ENCODE results near the gene EFHC2.

EFHC2 gene

DNA sequence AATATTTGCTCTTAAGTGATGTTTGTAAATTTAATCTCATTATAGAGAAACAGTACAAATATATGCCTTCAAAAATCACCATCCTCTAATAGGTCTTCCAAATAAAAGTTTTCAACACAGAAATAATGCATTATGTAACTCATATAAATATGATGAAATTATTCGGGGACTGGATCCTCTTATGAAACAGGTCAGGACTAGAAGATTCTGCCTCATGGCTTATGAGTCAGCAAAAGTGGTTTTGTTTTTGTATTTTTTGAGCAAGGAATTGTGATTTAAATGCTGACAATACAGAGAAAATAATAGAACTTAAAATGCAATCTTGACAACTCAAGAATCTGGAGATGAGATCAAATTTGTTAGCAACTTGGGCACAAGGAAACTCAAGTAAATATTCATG lies 190.6 kb downstream of the EFHC2 start:
- no peak for DNase-seq (ENCODE audit: low read depth in 3 of 3)

DNA sequence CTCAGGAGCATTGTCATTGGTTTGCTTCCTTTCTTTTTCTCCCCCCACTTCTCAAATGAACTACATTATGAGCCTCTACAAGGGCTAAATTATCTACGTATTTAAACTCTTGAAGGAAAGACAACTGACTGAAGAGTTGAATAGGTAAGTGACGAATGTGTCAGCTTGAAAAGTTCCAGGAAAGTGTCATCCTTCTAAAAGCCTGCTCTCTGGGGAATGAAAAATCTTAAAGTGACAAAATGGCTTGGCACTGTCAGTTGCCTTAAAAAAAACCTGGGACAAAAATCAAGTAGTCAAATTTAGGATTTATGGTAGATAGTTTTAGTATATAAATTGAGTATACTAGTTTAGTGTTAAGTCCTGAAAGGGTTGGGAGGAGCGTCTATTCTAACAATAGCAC lies 196.3 kb downstream of the EFHC2 start:
- no peak for DNase-seq (ENCODE audit: low read depth in 3 of 3)

DNA sequence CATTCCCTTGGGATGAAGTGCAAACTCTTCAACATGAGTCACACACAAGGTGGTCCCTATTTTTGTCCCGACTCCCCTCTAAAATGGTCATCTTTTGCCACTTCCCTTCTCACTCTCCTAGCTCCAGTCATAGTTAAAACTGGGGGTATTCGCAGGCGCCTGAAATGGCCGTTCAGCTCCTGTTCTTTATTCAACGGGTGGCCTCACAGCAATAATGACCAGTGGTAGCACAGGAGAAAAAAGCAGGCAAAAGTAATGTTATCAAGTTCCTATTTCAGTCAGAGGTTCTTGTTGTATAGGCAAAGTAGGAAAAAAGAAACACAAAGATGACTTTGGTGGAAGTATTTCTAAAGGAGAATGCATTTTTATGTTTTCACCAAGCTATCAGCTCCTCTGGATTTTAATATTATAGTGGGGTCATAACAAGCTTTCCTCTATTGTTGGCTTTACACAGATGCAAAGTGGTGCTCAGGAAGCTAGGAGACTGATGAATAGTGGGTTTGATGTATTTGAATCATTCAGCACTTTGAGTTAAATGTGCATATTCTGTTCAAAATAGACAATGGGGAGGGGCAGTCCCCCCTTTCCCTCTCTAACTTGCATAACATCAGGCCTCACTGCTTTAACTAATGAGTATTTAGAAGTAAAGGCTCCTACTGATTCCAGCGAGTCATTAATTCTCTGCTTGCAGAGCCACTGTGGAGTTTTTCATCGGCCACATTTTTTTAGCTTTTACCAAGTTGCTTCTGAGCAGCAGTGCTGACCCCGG lies 199.1 kb downstream of the EFHC2 start:
- no peak for DNase-seq (ENCODE audit: low read depth in 3 of 3)

DNA sequence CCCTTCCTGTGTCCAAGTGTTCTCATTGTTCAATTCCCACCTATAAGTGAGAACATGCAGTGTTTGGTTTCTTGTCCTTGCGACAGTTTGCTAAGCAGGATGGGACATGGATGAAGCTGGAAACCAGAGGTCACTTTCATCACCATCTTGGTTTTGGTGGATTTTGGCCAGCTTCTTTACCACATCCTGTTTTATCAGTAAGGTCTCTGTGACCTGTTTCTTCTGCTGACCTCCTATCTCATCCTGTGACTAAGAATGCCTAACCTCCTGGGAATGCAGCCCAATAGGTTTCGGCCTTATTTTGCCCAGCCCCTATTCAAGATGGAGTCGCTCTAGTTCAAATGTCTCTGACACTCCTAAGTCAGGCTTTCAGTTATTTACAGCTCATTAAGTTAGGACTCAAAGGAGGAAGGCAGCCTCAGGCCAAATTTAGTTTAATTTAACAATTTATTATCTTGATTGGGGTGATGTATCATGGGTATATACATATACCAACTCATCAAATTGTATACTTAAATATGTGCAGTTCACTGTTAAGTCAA lies 200.3 kb downstream of the EFHC2 start:
- DNase-seq (ENCODE audit: low read depth in 3 of 3), result no peak

DNA sequence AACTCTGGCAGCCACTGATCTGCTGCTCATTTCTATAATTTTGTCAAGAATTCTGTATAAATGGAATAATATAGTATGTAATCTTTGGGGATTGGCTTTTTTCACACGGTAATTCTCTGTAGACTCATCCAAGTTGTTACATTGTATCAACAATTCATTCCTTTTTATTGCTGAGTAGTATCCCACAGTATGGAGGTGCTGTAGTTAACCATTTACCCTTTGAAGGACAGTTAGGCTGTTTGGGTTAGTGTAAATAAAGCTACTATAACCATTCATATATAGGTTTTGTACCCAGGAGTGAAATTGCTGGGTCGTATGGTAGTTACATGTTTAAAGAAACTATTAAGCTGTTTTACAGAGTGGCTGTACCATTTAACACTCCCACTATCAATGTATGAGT lies 213.3 kb downstream of the EFHC2 start:
- DNase-seq (ENCODE audit: low read depth in 3 of 3), result no peak

DNA sequence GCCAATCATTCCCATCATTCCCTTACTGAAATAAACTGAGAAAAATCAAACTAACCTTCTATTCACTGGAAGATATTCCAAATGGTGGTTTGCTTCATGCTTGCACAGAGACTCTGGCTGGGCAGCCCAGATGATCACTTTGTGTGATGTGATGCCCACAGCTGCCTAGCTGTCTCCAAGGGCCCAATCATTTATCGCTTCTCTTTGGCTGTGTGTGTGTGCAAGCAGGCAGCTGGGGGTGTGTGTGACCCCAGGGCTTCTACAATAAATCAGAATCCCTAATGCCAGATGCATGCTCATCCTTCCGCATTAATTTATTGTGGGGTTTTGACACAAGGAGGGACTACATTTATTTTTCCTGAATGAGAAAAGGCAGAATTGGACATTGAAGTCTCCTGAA lies 230.1 kb downstream of the EFHC2 start:
- DNase-seq (ENCODE audit: low read depth in 3 of 3), result no peak

DNA sequence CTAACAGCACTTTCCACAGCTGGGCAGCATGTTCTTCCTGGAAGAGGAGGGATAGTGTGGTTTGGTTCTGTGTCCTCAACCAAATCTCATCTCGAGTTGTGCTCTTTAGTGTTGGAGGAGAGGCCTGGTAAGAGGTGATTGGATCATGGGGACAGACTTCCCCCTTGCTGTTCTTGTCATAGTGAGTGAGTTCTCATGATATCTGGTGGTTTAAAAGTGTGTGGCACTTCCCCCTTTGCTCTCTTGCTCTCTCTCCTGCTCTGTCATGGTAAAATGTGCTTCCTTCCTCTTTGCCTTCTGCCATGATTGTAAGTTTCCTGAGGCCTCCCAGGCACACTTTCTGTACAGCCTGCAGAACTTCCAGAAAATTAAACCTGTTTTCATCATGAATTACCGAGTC lies 236.6 kb downstream of the EFHC2 start:
- DNase-seq (ENCODE audit: low read depth in 3 of 3), result no peak

DNA sequence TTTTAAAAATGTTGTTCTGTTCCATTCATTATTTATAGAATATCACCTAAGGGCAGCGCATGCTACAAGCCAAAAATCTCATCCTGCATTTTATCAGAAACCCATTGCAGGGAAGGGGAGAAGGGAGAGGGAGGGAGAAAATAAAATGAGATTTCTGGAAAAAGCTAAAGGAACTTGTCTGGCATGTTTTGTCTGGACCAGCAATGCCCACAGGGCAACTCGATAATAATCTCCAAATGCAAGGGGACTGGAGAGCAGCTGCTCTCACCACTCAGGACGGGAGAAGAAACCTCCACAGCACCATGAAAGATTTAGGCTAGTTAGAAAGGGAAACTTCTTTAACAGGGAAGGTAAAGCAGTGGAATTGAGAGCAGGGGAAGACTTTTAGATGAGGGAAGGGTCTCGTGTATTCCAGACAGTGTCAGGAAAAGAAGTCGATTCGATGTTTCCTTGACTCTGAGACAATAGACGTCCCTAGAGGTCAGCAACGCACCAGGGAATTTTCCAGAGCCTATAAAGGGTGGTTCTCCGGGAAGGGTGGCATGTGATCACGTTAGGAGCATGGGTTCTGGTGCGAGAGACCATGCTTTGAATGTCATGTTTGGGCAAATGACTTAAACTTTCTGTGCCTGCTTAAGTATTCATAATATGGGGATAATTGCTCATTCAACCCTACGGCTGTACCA lies 238.1 kb downstream of the EFHC2 start:
- no peak for DNase-seq (ENCODE audit: low read depth in 3 of 3)

DNA sequence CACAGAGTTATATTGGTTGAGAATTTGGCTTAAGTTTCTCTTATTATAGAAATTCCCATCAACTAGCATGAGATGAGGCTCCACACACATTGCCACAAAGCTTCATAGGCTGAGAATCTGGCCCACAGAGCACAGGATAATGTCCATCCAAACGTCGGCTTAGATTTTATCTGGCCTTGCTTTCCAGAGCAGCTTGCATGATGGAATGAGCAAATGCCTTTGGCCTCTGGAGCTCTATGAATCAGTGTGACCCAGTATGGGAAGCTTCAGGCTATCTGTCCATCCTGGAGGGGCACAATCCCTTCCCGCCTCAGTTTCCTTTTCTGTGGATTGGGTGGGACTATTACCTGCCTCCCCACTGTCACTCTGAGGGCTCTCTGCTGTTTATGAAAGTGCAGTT lies 238.8 kb downstream of the EFHC2 start:
- no peak for DNase-seq (ENCODE audit: low read depth in 3 of 3)

DNA sequence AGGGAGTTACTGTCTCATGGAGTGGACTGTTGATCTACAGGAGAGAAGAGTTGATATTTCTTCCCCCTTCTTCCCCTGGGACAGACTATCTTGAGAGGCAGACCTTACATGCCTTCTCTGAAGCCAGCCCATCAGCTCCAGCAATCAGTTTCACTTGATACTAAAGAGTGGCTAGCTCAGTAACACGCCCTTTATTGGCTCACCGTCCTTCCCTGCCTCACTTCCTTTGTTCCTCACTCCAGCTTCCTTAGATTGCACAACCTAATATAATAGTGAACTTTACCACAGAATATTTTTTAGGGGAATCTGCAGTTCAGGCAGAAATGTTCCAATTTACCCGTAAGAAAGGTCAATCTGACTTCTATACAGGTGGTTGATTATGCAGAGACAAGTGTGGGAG lies 242.2 kb downstream of the EFHC2 start:
- no peak for DNase-seq (ENCODE audit: low read depth in 3 of 3)

DNA sequence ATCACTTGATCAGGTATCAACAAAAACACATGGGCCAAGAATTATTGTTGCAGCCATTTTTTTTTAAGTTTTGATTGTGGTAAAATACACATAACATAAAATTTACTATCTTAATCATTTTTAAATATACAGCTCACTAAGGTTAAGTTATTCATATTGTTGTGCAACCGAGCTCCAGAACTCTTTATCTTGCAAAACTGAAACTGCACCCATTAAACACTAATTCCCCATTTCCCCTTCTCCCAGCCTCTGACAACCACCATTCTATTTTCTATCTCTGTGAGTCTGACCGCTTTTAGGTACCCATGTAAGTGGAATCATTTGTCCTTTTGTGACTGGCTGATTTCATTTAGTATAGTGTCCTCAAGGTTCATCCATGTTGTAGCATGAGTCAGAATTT lies 244.1 kb downstream of the EFHC2 start:
- no peak for DNase-seq (ENCODE audit: low read depth in 3 of 3)

Measured in stimulated activated CD4-positive, alpha-beta T cell treated with anti-CD3 and anti-CD28 coated beads, TNF-alpha, amount 100 ng/mL, for 48 hours (primary cell).